Mesothelial cell of epicardium (in vitro differentiated cells): ENCODE measurements around the gene ACTR6. TPM values are rescaled to one million over a fixed set of nuclear protein-coding genes. Genes with fewer than 3 reads are reported as not detected.
A peak's percentile ranks its signal among the peaks of the same experiment; 100 is the strongest.

Source experiments
- DNase-seq, 2 experiments: peaks; one replicate each; pipeline ENCODE4 v3.0.0; 2021; ENCODE audit warnings: low spot score in 2 of 2; ENCODE audit not compliant: unreplicated experiment in 2 of 2
- H3K27ac Mint-ChIP-seq: 2 replicates; pipeline ENCODE4 v1.8.0; 2021; ENCODE audit warnings: mixed read lengths
- H3K27me3 Mint-ChIP-seq: 2 replicates; pipeline ENCODE4 v1.8.0; 2021; ENCODE audit warnings: low read depth, mixed read lengths
- H3K36me3 Mint-ChIP-seq: 2 replicates; pipeline ENCODE4 v1.8.0; 2021; ENCODE audit warnings: mixed read lengths
- H3K4me1 Mint-ChIP-seq: 2 replicates; pipeline ENCODE4 v1.8.0; 2021; ENCODE audit warnings: mixed read lengths
- H3K4me3 Mint-ChIP-seq: 2 replicates; pipeline ENCODE4 v1.8.0; 2021; ENCODE audit warnings: mild to moderate bottlenecking, moderate library complexity, mixed read lengths
- H3K9me3 Mint-ChIP-seq: 2 replicates; pipeline ENCODE4 v1.8.0; 2021; ENCODE audit warnings: mixed read lengths
- CTCF ChIP-seq: fragments of 200-600 bp; sonication (generic); IDR thresholded peaks from one replicate; pipeline ENCODE4 v1.5.0; 2021; ENCODE audit warnings: antibody characterized with exemption; ENCODE audit not compliant: unreplicated experiment
- total RNA-seq: library from RNA; stranded (reverse); gene quantifications from 3 replicates; pipeline ENCODE4 v1.2.1, GENCODE V29; 2021

ACTR6 gene
- total RNA-seq, 1 donor from 2014 or later: 25.5 TPM

GRCh38 chr12:100157427-100157821, 43.2 kb upstream of the ACTR6 start:
- H3K4me1 Mint-ChIP-seq: peaks cover 2% of the 10 kb centered on the region

GRCh38 chr12:100158535-100158934, 42.1 kb upstream of the ACTR6 start:
- H3K4me3 Mint-ChIP-seq: no peak overlapping the region
- no peaks in the 10 kb centered on the region for H3K36me3 Mint-ChIP-seq
- peaks cover 4% of the 10 kb centered on the region for H3K9me3 Mint-ChIP-seq
- TF ChIP-seq CTCF: no peak
- no peak overlapping the region for H3K27ac Mint-ChIP-seq
- no peak for DNase-seq
- H3K4me1 Mint-ChIP-seq: peaks cover 8% of the 10 kb centered on the region
- H3K27me3 Mint-ChIP-seq: no peaks in the 10 kb centered on the region

More at GRCh38 chr12:100157427-100157821, 43.2 kb upstream of the ACTR6 start:
- Mint-ChIP-seq H3K36me3 (no peaks in the 10 kb centered on the region), H3K27ac (no peak overlapping the region), H3K27me3 (no peaks in the 10 kb centered on the region), H3K4me3 (no peak overlapping the region), H3K9me3 (peaks cover 4% of the 10 kb centered on the region)
- DNase-seq: no peak
- no peak for TF ChIP-seq CTCF

- H3K36me3 Mint-ChIP-seq: no peaks in the 10 kb centered on the region
- no peak for TF ChIP-seq CTCF
- peaks cover 4% of the 10 kb centered on the region for H3K9me3 Mint-ChIP-seq
- H3K27ac Mint-ChIP-seq: no peak overlapping the region
- DNase-seq: no peak
- H3K4me3 Mint-ChIP-seq: no peak overlapping the region
- H3K27me3 Mint-ChIP-seq: no peaks in the 10 kb centered on the region
- H3K4me1 Mint-ChIP-seq: peaks cover 17% of the 10 kb centered on the region
These were observed 41.1 kb upstream of the ACTR6 start for GRCh38 chr12:100159391-100160104.

- peak; percentile 50 to 64 for DNase-seq
- no peak for TF ChIP-seq CTCF
- no peaks in the 10 kb centered on the region for H3K36me3 Mint-ChIP-seq
- peak overlapping the region; percentile 87 for H3K27ac Mint-ChIP-seq
- peak overlapping the region; percentile 71 for H3K4me3 Mint-ChIP-seq
- H3K9me3 Mint-ChIP-seq: peaks cover 4% of the 10 kb centered on the region
- H3K4me1 Mint-ChIP-seq: peaks cover 16% of the 10 kb centered on the region
- H3K27me3 Mint-ChIP-seq: no peaks in the 10 kb centered on the region
These were observed 37.0 kb upstream of the ACTR6 start for GRCh38 chr12:100163416-100164152.

- peak overlapping the region; percentile 87 for H3K27ac Mint-ChIP-seq
- no peaks in the 10 kb centered on the region for H3K27me3 Mint-ChIP-seq
- peaks cover 16% of the 10 kb centered on the region for H3K4me1 Mint-ChIP-seq
These were observed 36.4 kb upstream of the ACTR6 start for GRCh38 chr12:100164153-100164704.

More at GRCh38 chr12:100164153-100164704, 36.4 kb upstream of the ACTR6 start:
- no peak for DNase-seq
- Mint-ChIP-seq H3K36me3 (no peaks in the 10 kb centered on the region), H3K4me3 (peak overlapping the region; percentile 71), H3K9me3 (peaks cover 4% of the 10 kb centered on the region)
- no peak for TF ChIP-seq CTCF
